Stimulated activated CD4-positive, alpha-beta T cell treated with anti-CD3 and anti-CD28 coated beads, Interleukin-12 subunit alpha, Interleukin-12 subunit beta, amount 100 ng/mL, for 4 hours (primary cell): ENCODE data around the gene MCCC2.
A peak's percentile ranks its signal among the peaks of the same experiment; 100 is the strongest.
"Not testable (repeated sequence)": the region's sequence is repeated elsewhere in the genome, so short reads cannot be mapped to it uniquely, and the experiment has no call there.

Experiments used
- DNase-seq: peaks from one replicate; pipeline ENCODE4 v3.0.0-alpha.2; 2020

MCCC2 gene

GRCh38 chr5:71586941-71587765 lies at the start of gene MCCC2:
MCCC2 (plus strand) TSS chr5:71587340; CDS start chr5:71587426, 86 bp downstream.
- DNase-seq = peak; percentile 95

- DNase-seq = no peak
Measured at GRCh38 chr5:71537687-71538086, 49.5 kb upstream of the MCCC2 start.

GRCh38 chr5:71550885-71551284 lies 36.3 kb upstream of the MCCC2 start:
- not testable (repeated sequence) for DNase-seq

GRCh38 chr5:71551582-71551981 lies 35.6 kb upstream of the MCCC2 start:
- DNase-seq = not testable (repeated sequence)

GRCh38 chr5:71552026-71552749 lies 35.0 kb upstream of the MCCC2 start:
- DNase-seq = not testable (repeated sequence)

GRCh38 chr5:71563161-71563560 lies 24.0 kb upstream of the MCCC2 start:
- DNase-seq = no peak

GRCh38 chr5:71564895-71565294 lies 22.2 kb upstream of the MCCC2 start:
- DNase-seq = no peak

GRCh38 chr5:71569748-71570509 lies 17.2 kb upstream of the MCCC2 start:
- DNase-seq = no peak

GRCh38 chr5:71571811-71572210 lies 15.3 kb upstream of the MCCC2 start:
- DNase-seq = not testable (repeated sequence)

GRCh38 chr5:71573591-71573990 lies 13.5 kb upstream of the MCCC2 start:
- DNase-seq = no peak

- DNase-seq = not testable (repeated sequence)
Measured at GRCh38 chr5:71575588-71575987, 11.6 kb upstream of the MCCC2 start.

GRCh38 chr5:71576241-71576640 lies 10.9 kb upstream of the MCCC2 start:
- DNase-seq = no peak

GRCh38 chr5:71577839-71578238 lies 9.3 kb upstream of the MCCC2 start:
- DNase-seq = not testable (repeated sequence)

GRCh38 chr5:71582945-71583584 lies 4.1 kb upstream of the MCCC2 start:
- no peak for DNase-seq

- no peak for DNase-seq
Measured at GRCh38 chr5:71586052-71586940, 844 bp upstream of the MCCC2 start.

- DNase-seq = no peak
Measured at GRCh38 chr5:71587766-71588532, 809 bp downstream of the MCCC2 start.

GRCh38 chr5:71588533-71588885 lies 1.4 kb downstream of the MCCC2 start:
- DNase-seq = no peak

GRCh38 chr5:71589903-71590302 lies 2.8 kb downstream of the MCCC2 start:
- DNase-seq = no peak

- DNase-seq = no peak
Measured at GRCh38 chr5:71591100-71591499, 4.0 kb downstream of the MCCC2 start.

GRCh38 chr5:71596169-71596568 lies 9.0 kb downstream of the MCCC2 start:
- no peak for DNase-seq

- DNase-seq = no peak
Measured at GRCh38 chr5:71597001-71597400, 9.9 kb downstream of the MCCC2 start.
